Mesenchymal stem cell (in vitro differentiated cells and primary cell): ENCODE results near the gene PTPN7.

Experiments used
- DNase-seq: peaks from one replicate; pipeline ENCODE4 v3.0.0-alpha.2; 2013
- H2AFZ ChIP-seq: one replicate; pipeline ENCODE4 v1.6.1; 2013; ENCODE audit warnings: low read depth, mild to moderate bottlenecking, control low read depth, inconsistent platforms, low read length, moderate library complexity
- H2AK5ac ChIP-seq: 2 replicates; pipeline ENCODE4 v1.6.1; 2013; ENCODE audit warnings: low read length, moderate library complexity, mild to moderate bottlenecking, inconsistent platforms; ENCODE audit not compliant: severe bottlenecking
- H2BK120ac ChIP-seq: one replicate; pipeline ENCODE4 v1.6.1; 2013; ENCODE audit warnings: low read depth, mild to moderate bottlenecking, inconsistent platforms, low read length, moderate library complexity
- H2BK12ac ChIP-seq, 2 experiments: one replicate each; pipeline ENCODE4 v1.6.1; 2013; ENCODE audit warnings: inconsistent platforms in 2 of 2, low read length in 2 of 2, mild to moderate bottlenecking in 2 of 2, moderate library complexity in 2 of 2, control low read depth in 1 of 2
- H2BK15ac ChIP-seq: one replicate; pipeline ENCODE4 v1.6.1; 2013; ENCODE audit warnings: mild to moderate bottlenecking, low read depth, inconsistent platforms; ENCODE audit not compliant: poor library complexity, severe bottlenecking
- H2BK5ac ChIP-seq: 2 replicates; pipeline ENCODE4 v1.6.1; 2013; ENCODE audit warnings: low read depth, mild to moderate bottlenecking, low read length, control low read depth, inconsistent platforms; ENCODE audit not compliant: poor library complexity, severe bottlenecking
- H3K14ac ChIP-seq, 2 experiments: one replicate each; pipeline ENCODE4 v1.6.1; 2013; ENCODE audit warnings: inconsistent platforms in 2 of 2, low read length in 2 of 2, control low read depth in 1 of 2, mild to moderate bottlenecking in 1 of 2, moderate library complexity in 1 of 2
- H3K18ac ChIP-seq, 2 experiments: one replicate each; pipeline ENCODE4 v1.6.1; 2013; ENCODE audit warnings: inconsistent platforms in 2 of 2, low read length in 2 of 2, control low read depth in 1 of 2, low read depth in 1 of 2, mild to moderate bottlenecking in 1 of 2
- H3K23ac ChIP-seq, 2 experiments: one replicate each; pipeline ENCODE4 v1.6.1; 2013; ENCODE audit warnings: inconsistent platforms in 2 of 2, low read length in 2 of 2, mild to moderate bottlenecking in 2 of 2, moderate library complexity in 2 of 2, control low read depth in 1 of 2
- H3K27ac ChIP-seq: 2 replicates; pipeline ENCODE4 v1.5.1; 2013; ENCODE audit warnings: mild to moderate bottlenecking, moderate library complexity, low read length, control low read depth, inconsistent platforms; ENCODE audit not compliant: poor library complexity, severe bottlenecking
- H3K27me3 ChIP-seq, 2 experiments: 2 replicates each; pipeline versions ENCODE4 v1.6.1 to v1.7.0; 2013; ENCODE audit warnings: low read length in 2 of 2, mild to moderate bottlenecking in 2 of 2, moderate library complexity in 2 of 2, control low read depth in 1 of 2, inconsistent platforms in 1 of 2; ENCODE audit not compliant: control insufficient read depth in 1 of 2, insufficient read depth in 1 of 2
- H3K36me3 ChIP-seq, 2 experiments: 2 replicates each; pipeline versions ENCODE4 v1.6.1 to v1.7.0; 2013; ENCODE audit warnings: low read length in 2 of 2, control low read depth in 1 of 2, inconsistent platforms in 1 of 2, low read depth in 1 of 2, mild to moderate bottlenecking in 1 of 2; ENCODE audit not compliant: insufficient read depth in 2 of 2, control insufficient read depth in 1 of 2
- H3K4ac ChIP-seq, 2 experiments: one replicate each; pipeline ENCODE4 v1.6.1; 2013; ENCODE audit warnings: inconsistent platforms in 2 of 2, low read length in 2 of 2, mild to moderate bottlenecking in 2 of 2, moderate library complexity in 2 of 2, control low read depth in 1 of 2, low read depth in 1 of 2
- H3K4me1 ChIP-seq: 2 replicates; pipeline ENCODE4 v1.6.1; 2013; ENCODE audit warnings: low read depth, low read length, control low read depth; ENCODE audit not compliant: control insufficient read depth, insufficient read depth
- H3K4me2 ChIP-seq: 2 replicates; pipeline ENCODE4 v1.6.1; 2013; ENCODE audit warnings: low read length, mild to moderate bottlenecking, inconsistent platforms; ENCODE audit not compliant: poor library complexity, severe bottlenecking
- H3K4me3 ChIP-seq, 2 experiments: 2 replicates each; pipeline versions ENCODE4 v1.5.1 to v1.7.0; 2013; ENCODE audit warnings: low read length in 2 of 2, mild to moderate bottlenecking in 2 of 2, control low read depth in 1 of 2, low read depth in 1 of 2; ENCODE audit not compliant: insufficient read depth in 1 of 2
- H3K79me1 ChIP-seq: replicated peaks from 2 replicates; pipeline ENCODE4 v1.6.1; 2013; ENCODE audit warnings: mild to moderate bottlenecking, control low read depth, low read length, inconsistent platforms; ENCODE audit not compliant: poor library complexity, severe bottlenecking
- H3K9ac ChIP-seq: 2 replicates; pipeline ENCODE4 v1.7.0; 2013; ENCODE audit warnings: mild to moderate bottlenecking, low read length, moderate library complexity
- H3K9me3 ChIP-seq: 2 replicates; pipeline ENCODE4 v1.7.0; 2013; ENCODE audit warnings: mild to moderate bottlenecking, low read length; ENCODE audit not compliant: control insufficient read depth
- H4K8ac ChIP-seq: one replicate; pipeline ENCODE4 v1.6.1; 2013; ENCODE audit warnings: inconsistent platforms, mild to moderate bottlenecking, low read length, moderate library complexity
- H4K91ac ChIP-seq: one replicate; pipeline ENCODE4 v1.6.1; 2013; ENCODE audit warnings: mild to moderate bottlenecking, low read length, inconsistent platforms
- WGBS: methylation state at CpG from one replicate; pipeline ENCODE4 v1.1.7; 2013; ENCODE audit warnings: mixed read lengths; 5-methylcytosine and 5-hydroxymethylcytosine counted together

PTPN7 gene

GRCh38 chr1:202204065-202204464 lies 43.7 kb upstream of the PTPN7 start:
- peaks cover 0 to 82% of the 10 kb centered on the region in 2 experiments for H3K27me3 ChIP-seq

GRCh38 chr1:202203238-202204039 lies 43.0 kb upstream of the PTPN7 start:
- Histone ChIP-seq H3K79me1 (no peaks in the 10 kb centered on the region), H3K4ac (no peak overlapping the region), H3K4me2 (no peak overlapping the region), H3K9ac (no peak overlapping the region), H3K36me3 (no peaks in the 10 kb centered on the region), H3K18ac (no peak overlapping the region), H3K4me1 (peaks cover 14% of the 10 kb centered on the region), H3K27me3 (peaks cover 0 to 79% of the 10 kb centered on the region in 2 experiments), H2BK15ac (no peak overlapping the region), H3K14ac (no peak overlapping the region), H2AFZ (no peak overlapping the region), H4K8ac (no peak overlapping the region), H2AK5ac (no peak overlapping the region), H2BK12ac (no peak overlapping the region), H3K4me3 (no peak overlapping the region), H3K9me3 (no peaks in the 10 kb centered on the region), H2BK5ac (no peak overlapping the region), H3K27ac (no peak overlapping the region), H2BK120ac (no peak overlapping the region), H4K91ac (no peak overlapping the region), H3K23ac (no peak overlapping the region)
- 92% methylated on average over 13 of the region's 13 CpGs for WGBS
- no peak for DNase-seq

More at GRCh38 chr1:202204065-202204464, 43.7 kb upstream of the PTPN7 start:
- Histone ChIP-seq H2AFZ (no peak overlapping the region), H2BK5ac (no peak overlapping the region), H3K27ac (no peak overlapping the region), H3K9ac (no peak overlapping the region), H3K4me1 (peaks cover 14% of the 10 kb centered on the region), H2BK15ac (no peak overlapping the region), H3K4ac (no peak overlapping the region), H3K4me2 (no peak overlapping the region), H3K14ac (no peak overlapping the region), H3K9me3 (no peaks in the 10 kb centered on the region), H2BK120ac (no peak overlapping the region), H3K79me1 (no peaks in the 10 kb centered on the region), H3K36me3 (no peaks in the 10 kb centered on the region), H3K4me3 (no peak overlapping the region), H4K8ac (no peak overlapping the region), H3K18ac (no peak overlapping the region), H2AK5ac (no peak overlapping the region), H2BK12ac (no peak overlapping the region), H4K91ac (no peak overlapping the region), H3K23ac (no peak overlapping the region)
- 33% methylated on average over 1 of the region's 1 CpG for WGBS
- DNase-seq = no peak

- Histone ChIP-seq H2BK15ac (no peak overlapping the region), H2AK5ac (no peak overlapping the region), H2BK5ac (no peak overlapping the region), H3K79me1 (no peaks in the 10 kb centered on the region), H3K23ac (no peak overlapping the region), H4K91ac (no peak overlapping the region), H3K4me2 (no peak overlapping the region), H3K4me3 (no peak overlapping the region), H3K9ac (no peak overlapping the region), H2BK12ac (no peak overlapping the region), H3K14ac (no peak overlapping the region), H3K18ac (no peak overlapping the region), H3K27me3 (peaks cover 5 to 79% of the 10 kb centered on the region in 2 experiments), H3K4me1 (peaks cover 11% of the 10 kb centered on the region), H4K8ac (no peak overlapping the region), H2BK120ac (no peak overlapping the region), H2AFZ (no peak overlapping the region), H3K4ac (no peak overlapping the region), H3K27ac (no peak overlapping the region), H3K9me3 (no peaks in the 10 kb centered on the region), H3K36me3 (no peaks in the 10 kb centered on the region)
- DNase-seq = no peak
- WGBS = 81% methylated on average over 4 of the region's 7 CpGs
These were observed 42.2 kb upstream of the PTPN7 start for GRCh38 chr1:202202500-202203168.

GRCh38 chr1:202201971-202202370 lies 41.6 kb upstream of the PTPN7 start:
- H2AK5ac ChIP-seq = no peak overlapping the region
- WGBS = 60% methylated on average over 4 of the region's 4 CpGs
- no peak overlapping the region for H3K4me2 ChIP-seq
- H2BK5ac ChIP-seq = no peak overlapping the region
- H4K8ac ChIP-seq = no peak overlapping the region
- H3K9ac ChIP-seq = no peak overlapping the region
- H2BK15ac ChIP-seq = no peak overlapping the region
- H2AFZ ChIP-seq = no peak overlapping the region
- no peak for DNase-seq
- H3K27me3 ChIP-seq = peaks cover 6 to 78% of the 10 kb centered on the region in 2 experiments
- H3K18ac ChIP-seq = no peak overlapping the region
- no peak overlapping the region for H3K27ac ChIP-seq
- no peak overlapping the region for H2BK12ac ChIP-seq
- no peak overlapping the region for H4K91ac ChIP-seq
- no peak overlapping the region for H3K4me3 ChIP-seq
- H2BK120ac ChIP-seq = no peak overlapping the region
- peaks cover 9% of the 10 kb centered on the region for H3K4me1 ChIP-seq
- no peak overlapping the region for H3K23ac ChIP-seq
- H3K9me3 ChIP-seq = no peaks in the 10 kb centered on the region
- no peak overlapping the region for H3K14ac ChIP-seq
- no peak overlapping the region for H3K4ac ChIP-seq
- H3K79me1 ChIP-seq = no peaks in the 10 kb centered on the region
- no peaks in the 10 kb centered on the region for H3K36me3 ChIP-seq
